ENCODE results near the gene FRG2. TPM values are rescaled to one million over a fixed set of nuclear protein-coding genes. Genes with fewer than 3 reads are reported as not detected.
"Not testable (repeated sequence)": the region's sequence is repeated elsewhere in the genome, so short reads cannot be mapped to it uniquely, and the experiment has no call there.

Gene FRG2
- total RNA-seq: not detected
- long read RNA-seq: 0 reads

DNA sequence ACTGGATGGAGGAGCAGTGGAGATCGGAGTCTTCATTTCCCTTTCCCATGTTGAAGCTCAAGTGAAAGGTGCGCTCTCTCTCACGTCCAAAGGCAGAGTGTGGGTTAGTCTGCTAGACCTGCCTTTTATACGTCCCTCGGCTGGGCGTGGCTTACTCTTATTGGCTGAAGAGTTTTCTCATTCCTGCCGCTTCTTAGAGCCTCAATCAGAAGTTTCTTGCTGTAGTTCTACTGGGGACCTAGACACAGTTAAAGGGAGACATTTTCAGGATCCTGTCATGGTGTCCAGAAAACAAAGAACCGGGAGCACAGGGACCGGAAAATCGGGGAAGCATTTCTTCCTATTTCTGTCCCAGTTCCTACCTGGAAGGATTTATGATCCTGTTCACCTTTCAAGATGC, at the start of gene FRG2:
FRG2 (minus strand) TSS at position 101 of the 400 bp plus-strand sequence; CDS start at position 49, 52 bp downstream.
- ATAC-seq (ENCODE audit: poor library complexity); intact Hi-C loops (cut with DNase I): not testable (repeated sequence)

GRCh38 chr4:190068351-190068750, 41.3 kb upstream of the FRG2 start:
- ATAC-seq (ENCODE audit: poor library complexity); DNase-seq; intact Hi-C loops (cut with DNase I): not testable (repeated sequence)

More for the DNA sequence above, at the start of gene FRG2:
- DNase-seq: not testable (repeated sequence)

- DNase-seq; ATAC-seq (ENCODE audit: poor library complexity); intact Hi-C loops (cut with DNase I): not testable (repeated sequence)
Measured at GRCh38 chr4:190064805-190065204, 37.7 kb upstream of the FRG2 start.

- ATAC-seq (ENCODE audit: poor library complexity); DNase-seq; intact Hi-C loops (cut with DNase I): not testable (repeated sequence)
Measured at GRCh38 chr4:190064342-190064741, 37.3 kb upstream of the FRG2 start, which contains the start of gene DBET. Gene DBET, plus strand, starts transcription at chr4:190064502.

- DNase-seq: not testable (repeated sequence)
Measured at GRCh38 chr4:190058997-190059396, 31.9 kb upstream of the FRG2 start.

DNA sequence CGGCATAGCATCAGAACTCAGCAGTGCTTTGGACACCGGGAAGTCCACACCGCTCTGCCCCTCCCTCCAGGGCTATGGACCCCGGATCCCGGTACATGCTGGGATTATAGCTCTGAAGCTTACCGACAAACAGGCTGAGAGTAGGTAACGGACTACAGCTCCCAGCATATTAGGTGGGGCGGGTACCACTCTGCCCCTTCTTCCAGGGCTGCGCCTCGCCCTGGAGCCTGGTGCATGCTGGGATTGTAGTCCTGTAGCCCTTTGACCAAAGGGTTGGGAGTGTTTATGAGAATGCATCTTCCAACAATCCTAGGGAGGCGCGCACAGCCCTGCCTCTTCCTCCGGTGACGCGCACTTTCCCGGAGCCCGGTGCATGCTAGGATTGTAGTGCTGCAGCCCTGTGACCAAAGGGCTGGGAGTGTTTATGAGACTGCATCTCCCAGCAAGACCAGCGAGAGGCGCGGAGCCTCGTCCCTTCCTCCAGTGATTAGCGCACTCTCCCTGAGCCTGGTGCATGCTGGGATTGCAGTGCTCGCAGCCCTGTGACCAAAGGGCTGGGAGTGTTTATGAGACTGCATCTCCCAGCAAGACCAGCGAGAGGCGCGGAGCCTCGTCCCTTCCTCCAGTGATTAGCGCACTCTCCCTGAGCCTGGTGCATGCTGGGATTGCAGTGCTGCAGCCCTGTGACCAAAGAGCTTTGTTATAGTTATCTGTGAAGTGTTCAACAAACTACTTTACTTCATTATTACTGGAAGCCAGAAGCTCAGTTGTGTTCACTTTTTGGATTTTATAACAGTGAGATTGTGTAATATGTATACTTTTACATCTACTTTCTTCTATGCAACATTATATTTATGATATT, 22.6 kb upstream of the FRG2 start:
- intact Hi-C loops (cut with DNase I); ATAC-seq (ENCODE audit: poor library complexity): not testable (repeated sequence)
- DNase-seq: peak; percentile 35

More at GRCh38 chr4:190058997-190059396, 31.9 kb upstream of the FRG2 start:
- intact Hi-C loops (cut with DNase I); ATAC-seq (ENCODE audit: poor library complexity): not testable (repeated sequence)

DNA sequence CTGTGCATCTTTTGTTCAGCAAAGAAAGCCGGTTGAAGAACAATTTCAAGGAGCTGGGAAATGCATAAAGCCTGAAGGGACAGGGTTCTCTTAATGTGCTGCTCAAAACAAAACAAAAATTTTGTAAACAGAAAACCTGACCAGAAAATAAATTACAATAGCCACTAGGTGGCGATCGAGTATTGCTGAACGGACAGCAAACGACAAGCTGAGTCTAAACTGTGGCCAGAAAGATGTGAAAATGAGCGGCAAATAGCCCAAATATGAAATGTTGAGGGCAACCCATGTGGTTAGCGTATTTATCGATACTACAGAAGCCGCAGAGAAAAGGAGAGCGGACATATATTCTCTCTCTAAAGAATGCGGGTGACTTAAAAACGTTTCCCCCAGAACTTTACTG, 20.6 kb upstream of the FRG2 start:
- DNase-seq; ATAC-seq (ENCODE audit: poor library complexity); intact Hi-C loops (cut with DNase I): not testable (repeated sequence)

DNA sequence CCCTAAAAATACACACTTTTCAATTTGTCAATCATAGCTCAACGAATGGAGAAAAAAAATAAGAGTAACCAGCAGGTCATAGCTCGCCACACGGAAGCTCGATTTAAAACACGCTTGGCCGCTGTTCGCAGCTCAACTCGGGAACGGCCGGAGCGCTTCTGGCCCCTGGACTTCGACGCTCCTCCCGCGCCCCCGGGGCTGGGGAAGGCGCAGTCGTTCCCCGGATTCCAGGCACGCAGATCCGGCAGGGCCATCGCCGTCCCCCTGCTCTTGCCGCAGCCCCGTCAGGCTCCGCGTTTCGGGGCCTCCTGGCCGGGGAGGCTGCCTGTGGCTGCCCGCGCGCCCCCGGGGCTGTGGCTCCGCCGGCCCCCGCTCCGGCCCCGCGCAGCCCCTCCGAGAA, 13.8 kb upstream of the FRG2 start:
- DNase-seq; ATAC-seq (ENCODE audit: poor library complexity); intact Hi-C loops (cut with DNase I): not testable (repeated sequence)

- DNase-seq: not testable (repeated sequence)
Measured at GRCh38 chr4:190037704-190038388, 10.8 kb upstream of the FRG2 start.

GRCh38 chr4:190031264-190031663, 4.2 kb upstream of the FRG2 start:
- intact Hi-C loops (cut with DNase I); ATAC-seq (ENCODE audit: poor library complexity); DNase-seq: not testable (repeated sequence)

More at GRCh38 chr4:190037704-190038388, 10.8 kb upstream of the FRG2 start:
- intact Hi-C loops (cut with DNase I); ATAC-seq (ENCODE audit: poor library complexity): not testable (repeated sequence)

- DNase-seq (peak; percentile 42), ATAC-seq (ENCODE audit: poor library complexity) (peak; percentile 45)
- intact Hi-C loops (cut with DNase I): not testable (repeated sequence)
Measured at GRCh38 chr4:190022614-190023281, 4.3 kb downstream of the FRG2 start.

DNA sequence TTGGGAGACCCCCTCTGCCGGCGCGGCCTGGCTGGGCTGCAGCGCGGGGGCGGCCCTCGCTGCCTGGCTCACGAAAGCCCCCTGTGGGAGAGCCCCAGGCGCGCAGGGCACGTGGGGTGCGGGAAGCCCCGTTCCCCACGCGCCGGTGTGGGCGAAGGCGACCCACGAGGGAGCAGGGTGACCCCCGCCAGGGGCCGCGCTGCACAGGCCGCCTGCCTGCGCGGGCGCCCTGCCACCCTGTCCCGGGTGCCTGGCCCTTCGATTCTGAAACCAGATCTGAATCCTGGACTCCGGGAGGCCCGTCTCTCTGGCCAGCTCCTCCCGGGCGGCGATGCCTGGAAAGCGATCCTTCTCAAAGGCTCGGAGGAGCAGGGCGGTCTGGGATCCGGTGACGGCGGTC, 5.1 kb downstream of the FRG2 start:
- DNase-seq; ATAC-seq (ENCODE audit: poor library complexity); intact Hi-C loops (cut with DNase I): not testable (repeated sequence)

GRCh38 chr4:190020790-190021717, 6.0 kb downstream of the FRG2 start:
- peak; percentile 51 for DNase-seq
- intact Hi-C loops (cut with DNase I): no loop called here
- ATAC-seq (ENCODE audit: poor library complexity): no peak

- intact Hi-C loops (cut with DNase I); DNase-seq; ATAC-seq (ENCODE audit: poor library complexity): not testable (repeated sequence)
Measured at GRCh38 chr4:190019859-190020463, 7.1 kb downstream of the FRG2 start.

- DNase-seq (peak; percentile 26), ATAC-seq (ENCODE audit: poor library complexity) (no peak)
- intact Hi-C loops (cut with DNase I): no loop called here
Measured at GRCh38 chr4:190019023-190019858, 7.8 kb downstream of the FRG2 start.

DNA sequence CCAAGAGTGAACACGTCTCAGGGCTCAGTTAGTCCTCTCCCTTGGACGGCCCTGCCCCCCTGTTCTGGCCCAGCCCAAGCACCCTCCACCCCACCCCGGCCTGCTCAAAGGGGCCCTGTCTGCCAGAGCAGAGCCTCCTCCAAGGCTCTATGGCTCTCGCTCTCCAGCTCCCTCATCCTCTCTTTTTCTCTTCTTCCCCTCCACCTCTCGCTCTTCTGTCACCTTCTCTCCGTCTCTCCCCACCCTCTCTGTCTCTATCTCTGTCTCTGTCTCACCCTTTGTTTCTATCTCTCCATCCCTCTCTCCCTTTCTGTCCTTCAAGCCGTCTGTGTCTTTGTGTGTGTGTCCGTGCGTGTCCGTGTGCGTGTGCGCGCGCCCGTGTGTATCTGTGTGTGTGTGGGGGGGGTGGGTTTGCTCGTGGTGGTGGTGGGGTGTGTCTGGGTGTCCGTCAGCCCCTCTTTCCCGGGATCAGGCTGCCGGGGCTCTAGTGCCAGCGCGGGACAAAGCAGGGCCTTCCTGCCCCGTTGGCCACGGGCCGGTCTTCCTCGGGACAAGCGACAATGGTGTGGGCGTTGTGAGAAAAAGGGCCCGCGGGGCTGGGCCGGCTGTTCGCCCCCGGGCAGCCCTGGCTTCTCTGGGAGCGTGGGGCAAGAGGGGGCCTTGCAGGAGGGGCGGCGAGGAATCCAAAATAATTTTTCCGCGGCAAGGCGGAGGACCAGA, 8.7 kb downstream of the FRG2 start:
- no peak for ATAC-seq (ENCODE audit: poor library complexity)
- intact Hi-C loops (cut with DNase I): no loop called here
- no peak for DNase-seq
